Panc1 (cell line): Measurements from ENCODE around the gene TFDP2. TPM values are rescaled to one million over a fixed set of nuclear protein-coding genes. Genes with fewer than 3 reads are reported as not detected.
A peak's percentile ranks its signal among the peaks of the same experiment; 100 is the strongest.

Experiments used
- ATAC-seq: fragments of 200-7000 bp; cut with Tn5 transposase; 2 replicates; pipeline ENCODE4 v1.9.1; 2020; ENCODE audit warnings: mild to moderate bottlenecking, moderate library complexity
- BruUV-seq: library from RNA; stranded (reverse); fragments of 400-500 nt; replicated peaks from 2 replicates; lab custom pipeline; 2021; lab: Mats Ljungman, UMichigan
- CTCF ChIA-PET: fragments of 300-600 bp; sonication (Branson Sonifier 250); formaldehyde crosslinking; loops from one replicate; lab custom pipeline; 2022; ENCODE audit warnings: antibody characterized with exemption; lab: Charles Lee
- POLR2A ChIA-PET: fragments of 300-600 bp; sonication (Branson Sonifier 250); formaldehyde crosslinking; loops from one replicate; lab custom pipeline; 2022; ENCODE audit warnings: antibody characterized with exemption; lab: Charles Lee
- DNase-seq: peaks from one replicate; pipeline ENCODE4 v3.0.0-alpha.2; 2010; ENCODE audit warnings: low read depth, low spot score
- H3K27ac ChIP-seq: 2 replicates; pipeline ENCODE4 v1.5.1; 2011; ENCODE audit warnings: mild to moderate bottlenecking, low read length, inconsistent platforms
- H3K27me3 ChIP-seq: fragments of 200-500 bp; sonication (Bioruptor generic); 2 replicates; pipeline ENCODE4 v1.6.0; 2014; ENCODE audit warnings: low read length, inconsistent platforms; ENCODE audit not compliant: control insufficient read depth, insufficient read depth
- H3K36me3 ChIP-seq: fragments of 200-500 bp; sonication (Bioruptor generic); 2 replicates; pipeline ENCODE4 v1.5.1; 2014; ENCODE audit warnings: inconsistent platforms, mild to moderate bottlenecking, low read length, moderate library complexity; ENCODE audit not compliant: control insufficient read depth, insufficient read depth
- H3K4me1 ChIP-seq: 2 replicates; pipeline ENCODE4 v1.5.1; 2011; ENCODE audit warnings: inconsistent platforms, mild to moderate bottlenecking, low read length, moderate library complexity; ENCODE audit not compliant: control insufficient read depth, insufficient read depth
- H3K4me3 ChIP-seq, 2 experiments: 2 replicates each; pipeline ENCODE4 v1.5.1; 2011 to 2012; ENCODE audit warnings: low read depth in 2 of 2, low read length in 2 of 2, mild to moderate bottlenecking in 2 of 2, inconsistent platforms in 1 of 2, moderate library complexity in 1 of 2
- H3K9me3 ChIP-seq: fragments of 200-500 bp; sonication (Bioruptor generic); 2 replicates; pipeline ENCODE4 v1.5.1; 2014; ENCODE audit warnings: low read depth, mild to moderate bottlenecking, inconsistent platforms, low read length, moderate library complexity; ENCODE audit not compliant: control insufficient read depth, insufficient read depth
- CTCF ChIP-seq: fragments of 450-650 bp; IDR thresholded peaks from 2 replicates; pipeline ENCODE4 v1.5.1; 2017; ENCODE audit warnings: mild to moderate bottlenecking
- POLR2AphosphoS5 ChIP-seq: IDR thresholded peaks from 2 replicates; pipeline ENCODE4 v1.6.1; 2012; ENCODE audit warnings: mild to moderate bottlenecking, low read depth, low read length, moderate library complexity
- SIN3A ChIP-seq: IDR thresholded peaks from 2 replicates; pipeline ENCODE4 v1.6.1; 2012; ENCODE audit warnings: low read depth, mild to moderate bottlenecking, low read length, moderate library complexity, borderline replicate concordance; ENCODE audit not compliant: insufficient read depth
- TCF7L2 ChIP-seq: IDR thresholded peaks from 2 replicates; pipeline ENCODE4 v1.6.1; 2011; ENCODE audit warnings: mild to moderate bottlenecking, low read depth, low read length, inconsistent platforms
- in situ Hi-C: cut with HindIII; loops from 2 replicates; pipeline ENCODE4 v1.10.0; 2016; ENCODE audit warnings: low sequenced_read_pairs, low pct_unique_long_range_greater_than_20kb
- intact Hi-C: fragments of 100-400 bp; cut with micrococcal nuclease; formaldehyde crosslinking; loops from one replicate; pipeline ENCODE4 v1.10.0; 2022; ENCODE audit not compliant: unreplicated experiment
- total RNA-seq: library from RNA; stranded (reverse); gene quantifications from one replicate; pipeline ENCODE4 v1.2.1, GENCODE V29; 2021; ENCODE audit not compliant: unreplicated experiment
- TF ChIP-seq, protein P1 (sequence below), 2 experiments: IDR thresholded peaks; 2 replicates each; pipeline ENCODE4 v1.6.1; 2011 to 2012; ENCODE audit warnings: low read depth in 2 of 2, control low read depth in 1 of 2, low read length in 1 of 2, mild to moderate bottlenecking in 1 of 2, moderate library complexity in 1 of 2; ENCODE audit not compliant: insufficient read depth in 1 of 2

Gene TFDP2
- total RNA-seq, 1 experiment from 2014 or later, result 66.3 TPM

GRCh38 chr3:141909408-141909807 lies 239.9 kb downstream of the TFDP2 start:
- H3K9me3 ChIP-seq, result no peaks in the 10 kb centered on the region
- ChIA-PET POLR2A (no interaction called here), CTCF (no interaction called here)
- TF ChIP-seq TCF7L2 (no peak), CTCF (no peak), SIN3A (no peak), POLR2AphosphoS5 (no peak)
- TF ChIP-seq, protein P1, sequence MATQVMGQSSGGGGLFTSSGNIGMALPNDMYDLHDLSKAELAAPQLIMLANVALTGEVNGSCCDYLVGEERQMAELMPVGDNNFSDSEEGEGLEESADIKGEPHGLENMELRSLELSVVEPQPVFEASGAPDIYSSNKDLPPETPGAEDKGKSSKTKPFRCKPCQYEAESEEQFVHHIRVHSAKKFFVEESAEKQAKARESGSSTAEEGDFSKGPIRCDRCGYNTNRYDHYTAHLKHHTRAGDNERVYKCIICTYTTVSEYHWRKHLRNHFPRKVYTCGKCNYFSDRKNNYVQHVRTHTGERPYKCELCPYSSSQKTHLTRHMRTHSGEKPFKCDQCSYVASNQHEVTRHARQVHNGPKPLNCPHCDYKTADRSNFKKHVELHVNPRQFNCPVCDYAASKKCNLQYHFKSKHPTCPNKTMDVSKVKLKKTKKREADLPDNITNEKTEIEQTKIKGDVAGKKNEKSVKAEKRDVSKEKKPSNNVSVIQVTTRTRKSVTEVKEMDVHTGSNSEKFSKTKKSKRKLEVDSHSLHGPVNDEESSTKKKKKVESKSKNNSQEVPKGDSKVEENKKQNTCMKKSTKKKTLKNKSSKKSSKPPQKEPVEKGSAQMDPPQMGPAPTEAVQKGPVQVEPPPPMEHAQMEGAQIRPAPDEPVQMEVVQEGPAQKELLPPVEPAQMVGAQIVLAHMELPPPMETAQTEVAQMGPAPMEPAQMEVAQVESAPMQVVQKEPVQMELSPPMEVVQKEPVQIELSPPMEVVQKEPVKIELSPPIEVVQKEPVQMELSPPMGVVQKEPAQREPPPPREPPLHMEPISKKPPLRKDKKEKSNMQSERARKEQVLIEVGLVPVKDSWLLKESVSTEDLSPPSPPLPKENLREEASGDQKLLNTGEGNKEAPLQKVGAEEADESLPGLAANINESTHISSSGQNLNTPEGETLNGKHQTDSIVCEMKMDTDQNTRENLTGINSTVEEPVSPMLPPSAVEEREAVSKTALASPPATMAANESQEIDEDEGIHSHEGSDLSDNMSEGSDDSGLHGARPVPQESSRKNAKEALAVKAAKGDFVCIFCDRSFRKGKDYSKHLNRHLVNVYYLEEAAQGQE (IDR thresholded peaks at IDR 0.05; ENCODE audit: insufficient read depth in 1 of 2, low read depth in 2 of 2, low read length in 1 of 2), result no peak
- in situ Hi-C loops, result no loop called here
- ATAC-seq (no peak), DNase-seq (no peak)
- no peak overlapping the region for H3K27ac ChIP-seq
- no peaks in the 10 kb centered on the region for H3K27me3 ChIP-seq
- H3K4me1 ChIP-seq, result no peaks in the 10 kb centered on the region
- H3K36me3 ChIP-seq, result peaks cover 11% of the 10 kb centered on the region
- no peak overlapping the region for H3K4me3 ChIP-seq
- BruUV-seq, result no TSS peak
- intact Hi-C loops, result no loop called here

DNA sequence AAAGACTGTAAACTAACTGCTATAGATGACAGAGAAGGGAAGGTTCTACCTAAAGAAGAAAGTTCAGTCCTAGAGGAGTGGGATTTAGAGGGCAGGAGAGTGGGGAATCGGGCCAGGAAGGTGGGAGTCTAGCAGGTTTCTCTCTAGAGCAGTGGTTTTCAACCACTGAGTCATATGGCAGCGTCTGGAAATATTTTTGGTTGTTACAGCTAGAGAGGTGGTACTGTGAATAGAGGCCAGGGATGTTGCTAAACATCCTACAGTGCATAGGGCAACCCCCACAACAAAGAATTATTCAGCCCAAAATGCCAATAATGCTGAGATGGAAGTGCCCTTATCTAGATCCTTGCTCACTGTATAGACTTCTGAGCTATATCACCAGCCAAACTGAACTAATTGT lies 244.2 kb downstream of the TFDP2 start:
- intact Hi-C loops (no loop called here), in situ Hi-C loops (no loop called here)
- Histone ChIP-seq H3K27ac (no peak overlapping the region), H3K36me3 (peaks cover 9% of the 10 kb centered on the region; the same call in 1 of the 2 replicates), H3K4me1 (peaks cover 2% of the 10 kb centered on the region; the same call in 1 of the 2 replicates), H3K27me3 (no peaks in the 10 kb centered on the region), H3K4me3 (no peak overlapping the region), H3K9me3 (no peaks in the 10 kb centered on the region)
- DNase-seq (no peak), ATAC-seq (0 out of 2 replicates have a peak, but pooled peaks have one; percentile 26)
- TF ChIP-seq POLR2AphosphoS5 (no peak), SIN3A (no peak), TCF7L2 (no peak), CTCF (no peak)
- TF ChIP-seq, protein P1 (IDR thresholded peaks at IDR 0.05; ENCODE audit: insufficient read depth in 1 of 2, low read depth in 2 of 2, low read length in 1 of 2), result no peak
- BruUV-seq, result no TSS peak
- ChIA-PET POLR2A (interaction anchor here (0.5 kb wide), 1 partner anchor 208 kb away, joined by 3 read pairs; no protein-coding TSS in a partner anchor), CTCF (no interaction called here)
